Effector CD4-positive, alpha-beta T cell (primary cell): ENCODE results near the gene CYP2F1.
"Not testable (repeated sequence)": the region's sequence is repeated elsewhere in the genome, so short reads cannot be mapped to it uniquely, and the experiment has no call there.

Experiments
- DNase-seq: peaks from one replicate; pipeline ENCODE4 v3.0.0-alpha.2; 2020

The CYP2F1 gene

DNA sequence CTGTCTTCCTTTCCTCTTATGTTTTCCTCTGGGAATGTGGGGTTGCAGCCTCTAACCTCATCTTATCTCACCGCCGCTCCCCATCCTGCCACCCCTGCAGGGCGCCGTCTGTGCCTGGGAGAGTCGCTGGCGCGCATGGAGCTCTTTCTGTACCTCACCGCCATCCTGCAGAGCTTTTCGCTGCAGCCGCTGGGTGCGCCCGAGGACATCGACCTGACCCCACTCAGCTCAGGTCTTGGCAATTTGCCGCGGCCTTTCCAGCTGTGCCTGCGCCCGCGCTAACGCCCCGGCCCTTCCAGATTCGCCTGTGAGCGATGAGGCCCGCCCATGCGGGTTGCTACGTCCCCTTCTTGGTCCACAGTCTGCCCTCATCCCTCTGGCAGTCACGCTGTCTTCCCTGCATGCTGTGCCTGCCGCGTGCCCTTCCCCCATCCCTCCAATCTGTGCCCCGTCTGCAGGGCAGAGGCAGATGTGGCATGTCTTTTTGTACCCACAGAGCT lies 13.6 kb downstream of the CYP2F1 start:
- peak; percentile 78 for DNase-seq

DNA sequence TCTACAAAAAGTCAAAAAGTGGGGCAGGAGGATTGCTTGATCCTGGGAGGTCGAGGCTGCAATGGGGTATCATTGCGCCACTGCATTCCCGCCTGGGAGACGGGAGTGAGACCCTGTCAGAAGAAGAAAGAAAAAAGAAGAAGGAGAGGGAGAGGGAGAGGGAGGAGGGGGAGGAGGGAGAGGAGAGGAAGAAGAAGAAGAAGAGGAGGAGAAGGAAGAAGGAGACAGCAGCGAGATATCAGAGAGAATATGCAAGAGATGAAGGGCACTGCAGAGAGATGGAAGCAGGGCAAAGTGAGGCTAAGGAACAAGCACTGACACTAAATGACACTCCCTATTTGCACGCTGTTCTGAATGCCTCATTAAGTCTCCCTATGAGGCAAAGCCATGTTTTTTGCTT lies 14.5 kb downstream of the CYP2F1 start:
- DNase-seq: no peak

DNA sequence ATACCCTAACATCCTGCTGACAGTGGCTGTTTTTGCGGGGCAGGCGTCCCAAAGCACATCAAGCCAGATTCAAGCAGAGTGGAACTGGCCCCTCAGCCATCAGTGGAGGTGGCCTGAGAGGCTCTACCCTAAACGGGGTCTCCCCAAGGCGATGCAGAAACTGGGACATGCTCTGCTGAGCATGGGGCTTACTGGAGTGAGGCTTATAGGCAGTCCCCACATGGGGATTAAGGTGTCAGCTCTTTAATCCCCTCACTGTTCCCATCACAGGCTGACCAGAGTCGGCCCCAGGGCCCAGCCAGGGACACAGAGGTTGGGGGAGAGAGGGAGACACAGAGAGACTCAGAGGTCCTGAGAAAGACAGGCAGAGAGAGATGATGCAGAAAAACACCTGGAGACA lies 17.0 kb downstream of the CYP2F1 start:
- no peak for DNase-seq

DNA sequence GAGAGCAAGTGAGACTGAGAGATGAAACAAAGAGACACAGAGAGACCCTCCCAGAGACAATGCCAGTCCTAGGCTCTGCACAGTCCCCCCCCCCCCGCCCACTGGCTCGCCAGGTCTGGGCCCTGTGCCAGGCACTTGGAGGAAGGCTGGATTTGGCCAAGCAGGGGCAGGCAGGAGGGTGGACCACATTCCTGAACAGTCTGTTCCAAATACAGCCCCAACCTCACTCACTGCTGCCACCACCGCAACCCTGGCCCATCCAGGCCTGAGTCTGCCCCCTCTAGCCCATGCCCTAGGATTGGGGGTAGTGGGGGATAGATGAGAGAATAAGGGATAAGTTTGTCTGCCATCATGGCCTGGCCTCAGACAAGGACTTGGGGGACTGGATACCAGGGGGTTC lies 19.0 kb downstream of the CYP2F1 start:
- no peak for DNase-seq

DNA sequence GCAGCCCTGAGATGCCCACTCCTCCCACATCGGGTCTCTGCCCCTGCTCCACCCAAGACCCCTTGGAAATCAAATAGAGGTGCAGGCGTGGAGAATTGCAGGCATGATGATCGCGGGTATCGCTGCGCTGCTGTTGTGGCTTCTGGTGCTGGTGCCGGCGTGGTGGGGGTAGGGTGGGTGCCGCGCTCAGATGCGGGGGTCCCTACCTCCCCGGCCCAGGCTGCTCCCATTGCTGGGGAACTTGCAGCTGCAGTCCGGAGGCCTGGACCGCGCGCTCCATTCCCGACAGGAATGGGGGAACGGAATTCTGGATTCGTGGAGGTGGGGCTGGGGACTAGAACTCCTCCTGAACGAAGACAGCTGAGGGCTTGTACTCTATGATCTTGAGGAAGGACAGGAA lies 20.4 kb downstream of the CYP2F1 start:
- no peak for DNase-seq

DNA sequence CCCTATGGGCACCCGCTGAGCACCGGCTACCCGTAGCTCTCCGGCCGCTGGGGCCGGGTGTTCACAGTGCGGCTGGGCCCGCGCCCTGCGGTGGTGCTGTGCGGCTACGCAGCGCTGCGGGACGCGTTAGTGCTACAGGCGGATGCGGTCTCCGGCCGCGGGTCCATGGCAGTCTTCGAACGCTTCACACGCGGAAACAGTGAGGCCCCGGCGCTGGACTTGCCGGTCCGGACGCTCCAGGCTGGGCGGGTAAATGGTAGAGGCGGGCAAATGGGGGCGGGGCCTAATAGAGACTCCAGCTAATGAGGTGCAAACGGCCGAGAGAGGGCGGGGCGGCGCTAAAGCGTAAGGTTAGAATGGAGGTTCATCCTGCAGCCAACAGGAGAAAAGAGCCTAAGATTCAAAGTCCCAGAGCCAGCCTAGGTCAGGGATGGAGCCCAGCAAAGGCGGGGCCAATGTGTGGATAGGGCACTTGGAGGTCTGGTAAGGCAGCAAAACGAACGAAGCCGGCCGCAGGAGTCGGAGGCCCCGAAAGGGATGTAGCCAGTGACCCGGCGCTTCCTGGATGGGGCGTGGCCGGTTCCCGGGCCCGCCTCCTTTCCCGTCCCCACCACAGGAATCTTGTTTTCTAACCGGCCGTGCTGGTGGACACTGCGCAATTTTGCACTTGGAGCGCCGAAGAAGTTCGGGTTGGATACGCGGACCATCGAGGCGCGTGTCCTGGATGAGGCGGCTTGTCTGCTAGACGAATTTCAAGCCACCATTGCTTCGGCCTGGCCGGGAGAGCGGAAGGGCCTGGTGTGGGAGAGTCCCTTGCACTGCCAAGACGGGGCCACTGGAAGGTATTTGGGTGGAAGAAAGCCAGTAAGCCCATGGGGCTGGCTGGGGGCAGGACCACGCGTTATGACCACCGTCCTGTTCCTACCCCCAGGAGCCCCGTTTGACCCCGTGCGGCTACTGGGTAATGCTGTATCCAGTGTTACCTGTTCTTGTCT lies 21.5 kb downstream of the CYP2F1 start:
- peak; percentile 9 for DNase-seq

DNA sequence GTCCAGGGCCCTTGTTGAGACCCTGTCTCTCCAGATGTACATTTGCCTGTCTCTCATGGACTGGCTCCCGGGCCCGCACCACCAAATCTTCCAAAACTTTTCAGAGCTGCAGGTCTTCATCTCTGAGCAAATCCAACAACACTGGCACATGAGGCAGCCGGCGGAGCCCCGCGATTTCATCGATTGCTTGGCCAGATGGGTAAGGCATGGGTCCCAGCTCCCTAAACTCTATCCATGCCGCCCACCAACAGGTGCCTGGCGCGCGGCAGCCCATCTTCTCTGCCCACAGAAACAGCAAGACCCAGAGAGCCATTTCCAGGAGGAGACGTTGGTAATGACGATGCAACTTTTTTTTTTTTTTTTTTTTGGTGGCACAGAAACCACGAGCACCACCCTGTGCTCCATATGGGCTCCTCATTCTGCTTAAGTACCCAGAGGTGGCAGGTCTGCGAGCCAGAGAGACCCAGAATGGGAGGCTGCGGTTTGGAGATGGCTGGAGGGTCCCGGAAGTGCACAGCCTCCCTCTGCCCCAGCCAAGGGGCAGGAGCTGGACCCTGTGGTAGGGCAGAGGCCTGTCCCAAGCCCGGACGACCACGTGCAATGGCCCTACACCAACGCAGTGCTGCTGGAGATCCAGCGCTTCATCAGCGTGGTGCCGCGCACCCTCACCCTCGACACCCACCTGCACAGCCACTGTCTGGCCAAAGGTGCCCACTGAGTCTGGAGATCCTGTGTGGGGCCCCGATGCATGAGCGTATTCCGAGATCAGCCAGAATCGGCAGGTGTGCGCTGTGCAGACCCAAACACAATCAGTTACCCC lies 22.6 kb downstream of the CYP2F1 start:
- no peak for DNase-seq

DNA sequence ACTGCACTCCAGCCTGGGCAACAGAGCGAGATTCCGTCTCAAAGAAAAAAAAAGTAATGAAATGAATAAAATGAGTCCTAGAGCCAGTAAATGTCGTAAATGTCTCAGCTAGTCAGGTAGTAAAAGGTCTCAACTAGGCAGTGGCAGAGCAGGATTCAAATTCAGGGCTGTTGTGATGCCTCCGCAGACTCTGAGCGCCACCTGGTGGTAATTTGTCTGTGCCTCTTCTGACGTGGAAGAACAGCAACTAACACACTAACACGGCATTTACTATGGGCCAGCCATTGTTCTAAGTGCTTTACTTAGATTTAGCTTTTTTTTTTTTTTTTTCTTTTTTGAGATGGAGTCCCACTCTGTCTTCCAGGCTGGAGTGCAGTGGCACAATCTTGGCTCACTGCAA lies 30.2 kb downstream of the CYP2F1 start:
- peak; percentile 89 for DNase-seq

DNA sequence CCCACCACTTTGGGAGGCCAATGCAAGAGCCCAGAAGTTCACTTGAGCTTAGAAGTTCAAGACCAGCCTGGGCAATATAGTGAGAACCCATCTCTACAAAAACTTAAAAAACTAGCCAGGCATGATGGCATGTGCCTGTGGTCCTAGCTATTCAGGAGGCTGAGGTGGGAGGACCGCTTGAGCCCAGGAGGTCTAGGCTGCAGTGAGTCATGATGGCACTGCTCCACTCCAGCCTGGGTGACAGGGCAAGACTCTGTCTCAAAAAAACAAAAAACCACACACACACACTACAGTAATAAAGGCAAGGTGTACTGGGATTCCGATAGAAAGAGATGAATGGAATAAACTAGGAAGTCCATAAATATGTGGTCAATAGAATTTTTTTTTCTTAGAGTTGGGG lies 35.6 kb downstream of the CYP2F1 start:
- no peak for DNase-seq

DNA sequence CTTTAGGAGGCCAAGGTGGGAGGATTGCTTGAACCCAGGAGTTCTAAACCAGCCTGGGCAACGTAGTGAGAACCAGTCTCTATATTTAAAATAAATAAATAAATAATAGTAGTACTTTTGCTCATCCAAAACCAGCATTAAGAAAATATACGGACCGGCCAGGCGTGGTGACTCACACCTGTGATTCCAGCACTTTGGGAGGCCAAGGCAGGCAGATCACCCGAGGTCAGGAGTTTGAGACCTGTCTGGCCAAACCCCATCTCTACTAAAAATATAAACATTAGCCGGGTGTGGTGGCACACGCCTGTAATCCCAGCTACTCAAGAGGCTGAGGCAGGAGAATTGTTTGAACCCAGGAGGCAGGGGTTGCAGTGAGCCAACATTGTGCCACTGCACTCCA lies 36.8 kb downstream of the CYP2F1 start:
- not testable (repeated sequence) for DNase-seq

DNA sequence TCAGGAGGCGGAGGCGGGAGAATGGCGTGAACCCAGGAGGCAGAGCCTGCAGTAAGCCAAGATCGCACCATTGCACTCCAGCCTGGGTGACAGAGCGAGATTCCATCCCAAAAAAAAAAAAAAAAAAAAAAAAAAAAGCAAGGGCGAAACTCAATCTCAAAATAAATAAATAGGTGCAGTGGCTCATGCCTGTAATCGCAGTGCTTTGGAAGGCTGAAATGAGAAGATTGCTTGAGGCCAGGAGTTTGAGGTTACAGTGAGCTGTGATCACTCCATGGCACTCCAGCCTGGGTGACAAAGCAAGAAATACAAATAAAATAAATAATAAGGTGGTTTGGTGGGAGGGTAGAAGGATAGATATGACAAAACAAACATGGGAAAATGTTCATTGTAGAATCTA lies 39.8 kb downstream of the CYP2F1 start:
- DNase-seq: no peak

DNA sequence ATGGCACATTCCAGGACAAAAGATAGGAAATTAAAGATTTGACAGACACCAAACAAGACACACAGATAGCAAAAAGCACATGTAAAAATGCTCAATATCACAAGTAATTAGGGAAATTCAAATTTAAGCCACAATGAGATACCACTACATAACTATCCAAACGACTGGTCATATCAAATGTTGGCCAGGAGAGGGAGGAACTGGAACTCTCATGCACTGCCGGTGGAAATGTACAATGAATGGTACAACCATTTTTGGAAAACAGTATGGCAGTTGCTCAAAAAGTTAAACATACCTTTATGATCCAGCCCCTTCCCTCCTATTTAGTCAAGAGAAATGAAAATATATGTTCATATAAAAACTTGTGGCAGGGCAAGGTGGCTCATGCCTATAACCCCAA lies 42.0 kb downstream of the CYP2F1 start:
- no peak for DNase-seq

DNA sequence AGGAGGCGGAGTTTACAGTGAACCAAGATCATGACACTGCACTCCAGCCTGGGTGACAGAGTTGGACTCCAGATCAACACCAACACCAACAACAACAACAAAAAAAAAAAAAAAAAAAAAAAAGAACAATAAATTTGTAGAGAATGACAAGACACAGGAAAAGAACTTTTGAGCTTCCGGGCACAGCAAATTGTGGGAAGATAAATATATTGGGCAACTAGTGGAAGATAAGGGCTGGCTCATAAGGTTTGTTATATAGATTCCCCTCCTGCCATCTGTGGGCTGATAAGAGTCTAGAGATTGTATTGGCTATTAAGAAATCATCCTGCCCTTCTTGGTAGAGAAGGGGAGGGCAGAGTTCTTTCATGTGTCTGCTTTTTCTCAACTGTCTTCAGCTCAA lies 45.6 kb downstream of the CYP2F1 start:
- no peak for DNase-seq

DNA sequence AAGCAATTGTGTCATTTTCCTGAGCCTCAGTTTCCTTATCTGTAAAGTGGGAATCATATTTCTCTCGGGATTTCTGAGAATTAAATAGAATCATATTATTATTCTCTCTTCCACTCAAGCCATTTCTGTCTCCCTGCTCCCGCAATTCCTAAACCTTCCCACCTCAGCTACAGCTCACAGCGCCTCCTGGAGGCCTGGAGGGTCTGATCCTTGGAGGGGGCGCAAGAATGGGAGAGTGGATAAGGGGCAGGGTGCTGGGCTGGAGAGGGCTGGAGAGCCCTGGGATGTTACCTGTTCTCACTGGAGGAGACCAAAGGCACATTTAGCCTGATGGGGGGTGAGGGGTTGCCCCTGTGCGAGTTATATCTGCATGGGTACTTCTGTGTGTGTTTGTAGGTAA lies 47.7 kb downstream of the CYP2F1 start:
- DNase-seq: no peak

DNA sequence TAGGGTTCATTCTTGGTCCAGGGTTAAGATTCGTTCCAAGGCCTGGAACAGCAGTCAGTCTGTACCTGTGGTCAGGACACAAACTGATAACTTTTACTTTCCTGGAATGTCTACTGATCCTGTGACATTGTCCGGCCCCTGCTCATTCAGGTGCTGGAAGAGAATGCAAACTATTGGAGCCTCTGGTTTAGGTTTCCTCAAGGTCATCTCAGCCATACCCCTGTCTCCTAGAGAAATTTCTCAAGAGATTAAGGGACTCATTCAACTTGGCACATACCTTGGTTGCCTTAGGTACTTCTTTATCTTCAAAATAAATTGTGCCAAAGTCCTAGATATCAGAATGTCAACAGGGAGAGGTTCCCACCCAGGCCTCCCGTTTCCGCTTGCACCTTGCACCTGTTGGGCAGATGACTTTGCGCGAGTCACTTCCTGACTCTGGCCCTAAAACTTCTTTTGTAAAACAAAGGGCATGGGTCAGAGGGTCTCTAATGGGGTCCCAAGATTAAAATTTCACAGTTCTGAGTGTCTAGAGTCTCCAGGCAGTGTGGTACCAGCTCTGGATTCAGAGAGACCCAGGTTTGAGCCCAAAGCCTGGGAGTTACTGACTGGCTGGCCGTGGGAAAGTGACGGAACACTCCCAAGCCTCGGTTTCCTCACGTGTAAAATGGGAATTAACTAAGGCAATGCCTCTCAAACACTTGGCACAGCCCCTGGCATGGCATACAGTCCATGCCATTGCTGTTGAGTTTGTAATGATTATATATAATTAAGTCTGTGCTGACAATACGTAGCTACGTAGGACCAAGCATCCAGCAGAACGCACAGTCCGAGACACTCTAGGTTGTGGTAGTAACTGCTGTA lies 52.9 kb downstream of the CYP2F1 start:
- DNase-seq: no peak

DNA sequence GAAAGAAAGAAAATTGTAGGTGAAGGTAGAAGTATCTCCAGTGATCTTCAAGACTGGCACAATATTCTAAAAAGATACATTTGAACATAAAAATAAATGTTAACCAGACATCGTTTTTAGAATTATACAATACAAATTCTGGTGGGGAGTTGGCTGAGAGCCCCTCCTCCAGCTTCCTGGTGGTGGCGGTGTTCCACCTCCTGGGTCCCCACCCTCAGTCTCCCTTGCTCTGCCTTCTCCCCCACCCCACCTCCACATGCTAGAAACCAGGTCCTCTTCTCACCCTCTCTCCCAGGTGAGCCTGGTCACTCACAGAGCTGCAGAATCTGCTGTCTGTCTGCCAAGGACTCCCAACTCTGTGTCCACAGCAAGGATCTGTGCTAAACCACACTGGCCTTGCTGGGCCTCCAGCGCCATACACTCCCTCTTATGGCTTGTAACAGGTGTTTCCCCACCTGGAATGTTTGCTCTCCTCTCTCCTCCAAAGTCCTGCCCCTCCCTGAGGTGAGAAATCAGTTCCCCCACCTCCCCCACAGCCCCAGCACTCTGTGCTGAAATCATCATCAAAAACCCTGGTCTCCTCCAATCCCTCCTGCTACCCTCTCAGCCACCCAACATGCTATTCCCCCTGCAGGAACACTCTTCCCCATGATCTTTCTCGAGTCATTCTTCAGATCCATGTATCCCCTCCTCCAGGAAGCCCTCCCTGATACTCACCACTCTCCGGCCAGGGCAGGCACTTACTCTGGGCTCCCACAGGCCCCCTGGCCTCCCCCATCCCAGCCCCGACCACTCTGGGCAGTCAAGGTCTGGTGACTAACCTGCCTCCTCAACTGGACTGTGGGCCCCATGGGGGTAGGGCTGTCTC lies 58.3 kb downstream of the CYP2F1 start:
- no peak for DNase-seq

DNA sequence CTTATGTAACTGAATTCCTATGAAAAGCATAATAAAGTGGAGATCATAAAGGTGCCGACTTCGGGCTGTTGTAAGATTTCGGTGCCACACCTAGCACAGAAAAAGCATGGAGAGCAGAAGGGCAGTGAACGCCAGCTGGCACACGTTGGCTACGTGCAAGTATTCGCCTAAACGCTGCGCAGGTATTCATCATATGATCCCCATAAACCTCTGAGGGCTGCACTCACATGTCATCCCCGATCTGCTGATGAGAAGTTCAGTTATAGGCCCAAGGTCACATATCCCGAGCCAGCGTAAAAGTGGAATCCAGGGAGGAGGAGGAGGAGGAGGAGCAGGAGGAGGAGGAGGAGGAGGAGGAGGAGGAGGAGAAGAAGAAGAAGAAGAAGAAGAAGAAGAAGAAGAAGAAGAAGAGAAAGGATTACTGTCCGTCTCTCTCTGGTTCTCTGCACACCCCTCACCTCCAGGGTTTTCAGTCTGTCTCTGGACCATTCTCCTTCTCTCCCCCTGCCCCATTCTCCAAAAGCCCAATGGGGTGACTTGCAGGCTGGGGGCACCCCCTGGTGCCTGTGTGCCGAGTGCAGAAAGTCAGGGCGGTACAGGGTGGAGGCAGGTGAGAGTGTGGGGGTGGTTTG lies 60.2 kb downstream of the CYP2F1 start:
- DNase-seq: no peak

DNA sequence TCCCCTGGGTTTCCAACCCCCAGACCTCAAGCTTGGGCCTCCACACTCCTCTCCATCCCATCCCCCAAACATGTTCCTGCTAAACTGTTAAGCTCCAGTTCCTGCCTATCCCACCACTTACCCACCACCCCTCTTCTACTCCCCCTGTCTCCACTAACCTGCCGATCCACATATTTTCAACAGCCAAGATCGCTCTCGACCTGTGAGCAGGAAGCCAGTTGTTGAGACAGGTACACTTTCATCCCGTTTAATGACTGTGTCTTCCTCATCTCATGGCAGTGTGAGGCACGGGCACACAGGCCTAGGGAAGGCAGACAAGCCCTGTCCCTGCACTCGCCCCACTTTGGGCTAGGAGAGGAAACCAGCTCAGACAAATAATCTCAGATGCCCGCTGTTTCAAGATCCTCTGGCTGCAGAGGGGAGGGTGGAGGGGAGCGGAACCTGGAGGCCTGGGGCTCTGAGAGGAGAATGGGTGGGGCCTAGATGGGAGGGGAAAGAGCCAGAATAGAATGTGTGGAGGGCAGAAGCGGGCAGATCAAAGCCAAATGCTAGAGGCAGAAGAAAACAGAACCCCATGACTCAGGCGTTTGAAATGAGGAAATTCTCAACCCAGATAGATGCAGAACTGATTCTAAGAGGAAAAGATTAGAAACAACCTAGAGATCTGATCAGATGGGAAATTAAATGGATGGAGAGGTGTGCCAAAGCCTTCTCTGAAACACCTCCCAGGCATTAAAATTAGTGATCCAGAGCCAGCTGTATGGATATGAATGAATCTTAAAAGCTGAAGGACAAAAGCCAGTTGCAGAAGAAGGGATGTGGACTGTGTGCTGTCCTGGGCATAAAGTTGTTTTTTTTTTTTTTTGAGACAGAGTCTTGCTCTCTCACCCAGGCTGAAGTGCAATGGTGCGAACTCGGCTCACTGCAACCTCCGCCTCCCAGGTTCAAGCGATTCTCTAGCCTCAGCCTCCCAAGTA lies 61.9 kb downstream of the CYP2F1 start:
- DNase-seq: no peak
